OCI-LY3 (cell line): ENCODE data around the gene TTF1.

ENCODE experiments used
- H2AFZ ChIP-seq: fragments of 200-600, 300-600 bp; shearing (Covaris generic); 2 replicates; pipeline ENCODE4 v1.6.0; 2014; ENCODE audit warnings: antibody characterized with exemption, low read depth, low read length
- H3K27ac ChIP-seq: fragments of 200-600, 300-600 bp; sonication (generic); 2 replicates; pipeline ENCODE4 v1.5.1; 2014; ENCODE audit warnings: mild to moderate bottlenecking, low read length, moderate library complexity, mixed read lengths
- H3K27me3 ChIP-seq: fragments of 200-600, 300-600 bp; sonication (generic); 2 replicates; pipeline ENCODE4 v1.6.1; 2014; ENCODE audit warnings: low read depth, low read length, mixed read lengths
- H3K36me3 ChIP-seq: fragments of 200-600, 300-600 bp; sonication (generic); replicated peaks from 2 replicates; pipeline ENCODE3; 2014; ENCODE audit warnings: low read depth, low read length, mixed read lengths
- H3K4me1 ChIP-seq: fragments of 300-600, 200-600 bp; sonication (generic); 2 replicates; pipeline ENCODE4 v1.6.1; 2014; ENCODE audit warnings: low read length, mixed read lengths
- H3K4me2 ChIP-seq: fragments of 200-600, 300-600 bp; sonication (generic); 2 replicates; pipeline ENCODE4 v1.6.1; 2014; ENCODE audit warnings: low read length, mixed read lengths
- H3K4me3 ChIP-seq: fragments of 300-600, 200-600 bp; sonication (generic); 2 replicates; pipeline ENCODE4 v1.5.1; 2014; ENCODE audit warnings: antibody characterized with exemption, mild to moderate bottlenecking, low read length, moderate library complexity
- H3K79me2 ChIP-seq: fragments of 300-600, 200-600 bp; shearing (Covaris generic); 2 replicates; pipeline ENCODE4 v1.6.1; 2014; ENCODE audit warnings: mild to moderate bottlenecking, low read length, mixed read lengths
- H3K9ac ChIP-seq: fragments of 300-600, 200-600 bp; shearing (Covaris generic); 2 replicates; pipeline ENCODE4 v1.6.0; 2014; ENCODE audit warnings: mild to moderate bottlenecking, low read length, moderate library complexity
- H3K9me3 ChIP-seq: fragments of 200-600, 300-600 bp; shearing (Covaris generic); 2 replicates; pipeline ENCODE4 v1.6.1; 2014; ENCODE audit warnings: low read length, mixed read lengths; ENCODE audit not compliant: insufficient read depth
- H4K20me1 ChIP-seq: fragments of 200-600, 300-600 bp; sonication (generic); 2 replicates; pipeline ENCODE4 v1.6.1; 2016; ENCODE audit warnings: low read length, mixed read lengths; ENCODE audit not compliant: insufficient read depth
- EZH2phosphoT487 ChIP-seq: fragments of 200-600 bp; shearing (Covaris generic); IDR thresholded peaks from 2 replicates; pipeline ENCODE4 v1.6.1; 2018; ENCODE audit warnings: antibody characterized with exemption, mixed run types, low read depth
- TF ChIP-seq, protein P1 (sequence below): fragments of 200-600, 300-600 bp; sonication (generic); IDR thresholded peaks from 2 replicates; pipeline ENCODE4 v1.5.1; 2014; ENCODE audit warnings: antibody characterized with exemption, low read length, low read depth

The TTF1 gene

DNA sequence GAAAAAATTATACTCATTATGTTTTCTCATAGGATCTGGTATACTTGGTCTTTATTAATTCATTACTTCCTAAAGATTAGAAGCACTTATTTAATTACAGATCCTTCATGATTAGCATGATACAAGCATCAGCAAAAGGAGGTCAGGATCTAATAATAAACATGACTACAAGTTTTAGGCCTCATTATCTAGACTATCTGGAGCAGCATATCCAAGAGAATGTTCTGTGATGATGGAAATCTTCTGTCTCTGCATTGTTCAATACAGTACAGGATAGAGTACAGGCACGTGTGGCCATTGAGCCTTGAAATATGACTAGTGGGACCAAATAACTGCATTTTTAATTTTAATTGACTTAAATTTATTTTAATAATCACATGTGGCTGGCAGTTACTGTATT is 73.1 kb downstream of the TTF1 start:
- no peaks in the 10 kb centered on the region for H3K9me3 ChIP-seq
- no peak overlapping the region for H3K9ac ChIP-seq
- no peaks in the 10 kb centered on the region for H3K4me1 ChIP-seq
- H2AFZ ChIP-seq: no peak overlapping the region
- H3K27me3 ChIP-seq: no peaks in the 10 kb centered on the region
- no peak for TF ChIP-seq EZH2phosphoT487
- TF ChIP-seq, protein P1, sequence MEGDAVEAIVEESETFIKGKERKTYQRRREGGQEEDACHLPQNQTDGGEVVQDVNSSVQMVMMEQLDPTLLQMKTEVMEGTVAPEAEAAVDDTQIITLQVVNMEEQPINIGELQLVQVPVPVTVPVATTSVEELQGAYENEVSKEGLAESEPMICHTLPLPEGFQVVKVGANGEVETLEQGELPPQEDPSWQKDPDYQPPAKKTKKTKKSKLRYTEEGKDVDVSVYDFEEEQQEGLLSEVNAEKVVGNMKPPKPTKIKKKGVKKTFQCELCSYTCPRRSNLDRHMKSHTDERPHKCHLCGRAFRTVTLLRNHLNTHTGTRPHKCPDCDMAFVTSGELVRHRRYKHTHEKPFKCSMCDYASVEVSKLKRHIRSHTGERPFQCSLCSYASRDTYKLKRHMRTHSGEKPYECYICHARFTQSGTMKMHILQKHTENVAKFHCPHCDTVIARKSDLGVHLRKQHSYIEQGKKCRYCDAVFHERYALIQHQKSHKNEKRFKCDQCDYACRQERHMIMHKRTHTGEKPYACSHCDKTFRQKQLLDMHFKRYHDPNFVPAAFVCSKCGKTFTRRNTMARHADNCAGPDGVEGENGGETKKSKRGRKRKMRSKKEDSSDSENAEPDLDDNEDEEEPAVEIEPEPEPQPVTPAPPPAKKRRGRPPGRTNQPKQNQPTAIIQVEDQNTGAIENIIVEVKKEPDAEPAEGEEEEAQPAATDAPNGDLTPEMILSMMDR: no peak
- no peak overlapping the region for H3K4me3 ChIP-seq
- H3K79me2 ChIP-seq: no peaks in the 10 kb centered on the region
- H4K20me1 ChIP-seq: peaks cover 17% of the 10 kb centered on the region
- H3K4me2 ChIP-seq: no peak overlapping the region
- H3K36me3 ChIP-seq: peaks cover 74% of the 10 kb centered on the region
- H3K27ac ChIP-seq: no peak overlapping the region

DNA sequence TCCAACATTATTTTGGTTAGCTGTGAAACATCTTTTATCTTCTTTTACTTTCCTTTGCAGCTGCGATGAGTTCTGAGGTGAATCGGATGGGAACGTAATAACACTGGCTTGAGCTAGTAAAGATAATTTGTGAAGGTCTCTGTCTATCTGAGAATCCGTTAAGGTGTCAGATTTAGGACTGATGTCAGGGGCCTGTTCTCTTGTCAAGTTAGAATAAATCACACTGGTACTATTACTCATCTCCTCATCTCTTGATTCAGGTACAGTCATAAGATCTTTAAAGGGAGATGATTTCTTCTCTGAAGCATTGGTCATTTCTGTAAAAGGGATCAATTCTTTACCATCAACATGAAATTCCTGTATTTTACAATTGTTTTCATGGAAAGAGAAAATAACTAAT is 78.1 kb downstream of the TTF1 start:
- Histone ChIP-seq H3K27me3 (no peaks in the 10 kb centered on the region), H3K9me3 (no peaks in the 10 kb centered on the region), H3K36me3 (peaks cover 84% of the 10 kb centered on the region), H3K9ac (no peak overlapping the region), H3K4me3 (no peak overlapping the region), H3K4me2 (no peak overlapping the region), H3K27ac (no peak overlapping the region), H3K4me1 (peaks cover 5% of the 10 kb centered on the region; the same call in 1 of the 2 replicates), H4K20me1 (peaks cover 33% of the 10 kb centered on the region), H2AFZ (no peak overlapping the region), H3K79me2 (peaks cover 16% of the 10 kb centered on the region)
- TF ChIP-seq, protein P1: no peak
- no peak for TF ChIP-seq EZH2phosphoT487

DNA sequence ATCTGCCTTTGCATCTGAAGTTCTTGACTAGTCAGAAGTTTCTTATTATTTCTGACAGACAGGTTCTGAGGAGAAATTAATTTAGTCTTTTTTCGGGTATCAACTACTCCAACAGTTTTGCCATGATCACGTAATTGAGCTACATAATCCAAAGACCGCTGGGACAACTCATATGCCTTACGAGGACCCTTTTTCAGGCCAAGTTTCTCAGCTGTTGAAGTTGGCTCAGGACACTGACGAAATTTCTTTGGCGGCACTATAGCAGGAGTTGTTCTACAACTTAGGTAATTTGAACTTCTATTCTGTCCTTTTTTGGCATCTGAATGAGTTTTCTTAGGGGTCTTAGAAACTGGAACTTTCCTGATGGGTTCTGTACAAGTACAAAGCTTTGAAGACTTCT is 79.1 kb downstream of the TTF1 start:
- Histone ChIP-seq H3K27me3 (no peaks in the 10 kb centered on the region), H4K20me1 (peaks cover 31% of the 10 kb centered on the region), H3K9me3 (no peaks in the 10 kb centered on the region), H3K4me2 (no peak overlapping the region), H3K4me1 (peaks cover 5% of the 10 kb centered on the region; the same call in 1 of the 2 replicates), H3K36me3 (peaks cover 91% of the 10 kb centered on the region), H2AFZ (no peak overlapping the region), H3K4me3 (no peak overlapping the region), H3K9ac (no peak overlapping the region), H3K27ac (no peak overlapping the region), H3K79me2 (peaks cover 20% of the 10 kb centered on the region)
- TF ChIP-seq EZH2phosphoT487: no peak
- TF ChIP-seq, protein P1: no peak
